Epithelial cell of proximal tubule (primary cell): ENCODE measurements around the gene CXCL1. TPM values are rescaled to one million over a fixed set of nuclear protein-coding genes. Genes with fewer than 3 reads are reported as not detected.

Source experiments
- DNase-seq: peaks from one replicate; pipeline ENCODE4 v3.0.0-alpha.2; 2011; ENCODE audit warnings: low read depth
- H3K4me3 ChIP-seq: 2 replicates; pipeline ENCODE4 v1.5.1; 2011; ENCODE audit warnings: low read depth, mild to moderate bottlenecking, low read length
- total RNA-seq: library from RNA; depleted of rRNA; stranded (reverse); fragments of >200 nt; gene quantifications from 2 replicates; pipeline ENCODE4 v1.2.3, GENCODE V29; 2015
- TF ChIP-seq, protein P1 (sequence below): conservative IDR thresholded peaks from 2 replicates; pipeline ENCODE4 v1.5.1; 2012; ENCODE audit warnings: low read depth, mild to moderate bottlenecking, low read length

The CXCL1 gene
- total RNA-seq, 1 donor from 2014 or later = 158 TPM

- DNase-seq = peak; percentile 33
- TF ChIP-seq, protein P1, sequence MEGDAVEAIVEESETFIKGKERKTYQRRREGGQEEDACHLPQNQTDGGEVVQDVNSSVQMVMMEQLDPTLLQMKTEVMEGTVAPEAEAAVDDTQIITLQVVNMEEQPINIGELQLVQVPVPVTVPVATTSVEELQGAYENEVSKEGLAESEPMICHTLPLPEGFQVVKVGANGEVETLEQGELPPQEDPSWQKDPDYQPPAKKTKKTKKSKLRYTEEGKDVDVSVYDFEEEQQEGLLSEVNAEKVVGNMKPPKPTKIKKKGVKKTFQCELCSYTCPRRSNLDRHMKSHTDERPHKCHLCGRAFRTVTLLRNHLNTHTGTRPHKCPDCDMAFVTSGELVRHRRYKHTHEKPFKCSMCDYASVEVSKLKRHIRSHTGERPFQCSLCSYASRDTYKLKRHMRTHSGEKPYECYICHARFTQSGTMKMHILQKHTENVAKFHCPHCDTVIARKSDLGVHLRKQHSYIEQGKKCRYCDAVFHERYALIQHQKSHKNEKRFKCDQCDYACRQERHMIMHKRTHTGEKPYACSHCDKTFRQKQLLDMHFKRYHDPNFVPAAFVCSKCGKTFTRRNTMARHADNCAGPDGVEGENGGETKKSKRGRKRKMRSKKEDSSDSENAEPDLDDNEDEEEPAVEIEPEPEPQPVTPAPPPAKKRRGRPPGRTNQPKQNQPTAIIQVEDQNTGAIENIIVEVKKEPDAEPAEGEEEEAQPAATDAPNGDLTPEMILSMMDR = no peak
- H3K4me3 ChIP-seq = no peak overlapping the region
Observed at GRCh38 chr4:73911746-73912145, 42.6 kb downstream of the CXCL1 start.

DNA sequence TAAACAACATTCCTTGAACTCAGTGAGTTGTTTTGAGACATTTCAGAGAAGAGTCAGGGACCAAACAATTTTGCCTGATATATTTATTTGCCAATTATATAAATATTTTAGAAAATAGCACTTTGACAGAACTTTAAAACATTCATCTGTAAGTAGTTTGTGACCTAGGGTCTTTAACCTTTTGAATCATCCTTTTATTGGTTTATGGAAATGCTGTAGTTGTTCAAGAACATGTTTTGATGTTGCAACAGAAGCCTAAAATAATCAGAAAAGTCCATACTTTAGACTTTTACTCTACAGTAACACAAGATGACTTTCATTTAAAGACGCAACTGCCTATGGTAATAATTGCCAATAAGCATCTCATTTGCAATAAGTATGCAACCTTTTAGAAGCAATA, 43.0 kb downstream of the CXCL1 start:
- TF ChIP-seq, protein P1 = no peak
- DNase-seq = no peak
- H3K4me3 ChIP-seq = no peak overlapping the region

GRCh38 chr4:73914071-73914470, 44.9 kb downstream of the CXCL1 start:
- TF ChIP-seq, protein P1 = no peak
- no peak overlapping the region for H3K4me3 ChIP-seq
- DNase-seq = no peak

DNA sequence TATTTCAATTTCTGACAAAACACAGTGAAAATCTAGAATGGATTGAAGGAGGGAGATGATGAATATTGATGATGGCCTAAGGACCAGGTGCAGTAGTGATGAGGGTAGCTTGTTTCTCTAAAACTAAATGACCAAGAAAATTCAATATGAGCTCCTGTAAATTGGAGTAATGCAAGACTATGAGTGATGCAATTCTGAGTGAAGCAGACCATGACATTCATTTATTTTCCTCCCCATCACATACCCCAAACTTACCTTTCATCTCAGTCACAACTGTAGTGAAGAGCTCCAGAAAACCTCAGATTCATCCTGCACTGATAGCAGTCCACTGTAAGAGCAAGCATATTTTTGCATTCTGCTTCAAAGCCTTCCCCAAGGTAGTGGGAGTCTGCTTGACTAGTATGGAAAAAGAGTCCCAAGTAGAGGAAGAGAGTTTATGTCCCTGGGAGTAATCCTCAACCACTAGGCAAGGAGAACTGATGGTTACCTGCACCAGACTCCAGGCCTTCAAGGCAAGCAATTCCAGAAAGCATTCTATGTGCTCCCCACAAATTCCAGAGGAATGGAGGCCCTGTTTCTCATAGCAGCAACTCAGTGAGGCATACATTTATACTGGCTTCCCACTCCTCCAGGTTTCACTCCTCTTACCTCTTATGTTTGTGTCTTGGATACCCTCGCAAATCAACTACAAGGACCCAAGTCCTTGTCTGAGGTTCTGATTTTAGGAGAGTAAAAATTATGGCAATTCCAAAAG, 47.2 kb downstream of the CXCL1 start:
- DNase-seq = peak; percentile 41
- TF ChIP-seq, protein P1 = no peak
- H3K4me3 ChIP-seq = no peak overlapping the region

DNA sequence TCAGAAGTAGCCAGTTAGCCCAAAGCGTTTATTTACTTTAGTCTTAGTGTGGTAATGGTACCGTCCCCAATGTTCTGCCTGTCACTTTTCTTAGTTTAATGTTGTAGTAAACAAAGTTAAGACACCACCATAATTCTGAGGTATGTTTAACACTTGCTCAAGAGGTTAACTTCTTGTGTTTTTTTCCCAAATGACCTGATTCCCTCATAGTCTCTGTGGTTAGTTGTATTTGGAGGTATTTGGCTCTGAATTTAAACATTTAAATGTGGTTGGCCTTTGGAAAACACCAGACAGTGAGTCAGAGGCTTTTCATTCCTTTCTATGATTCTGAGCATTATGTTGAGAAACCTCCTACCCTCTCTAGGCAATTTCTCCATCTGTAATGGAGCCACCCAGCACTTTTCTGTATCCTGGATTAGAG, 47.9 kb downstream of the CXCL1 start:
- H3K4me3 ChIP-seq = no peak overlapping the region
- TF ChIP-seq, protein P1 = no peak
- peak; percentile 96 for DNase-seq

- TF ChIP-seq, protein P1 = no peak
- no peak for DNase-seq
- no peak overlapping the region for H3K4me3 ChIP-seq
Observed at GRCh38 chr4:73918058-73918457, 48.9 kb downstream of the CXCL1 start.

DNA sequence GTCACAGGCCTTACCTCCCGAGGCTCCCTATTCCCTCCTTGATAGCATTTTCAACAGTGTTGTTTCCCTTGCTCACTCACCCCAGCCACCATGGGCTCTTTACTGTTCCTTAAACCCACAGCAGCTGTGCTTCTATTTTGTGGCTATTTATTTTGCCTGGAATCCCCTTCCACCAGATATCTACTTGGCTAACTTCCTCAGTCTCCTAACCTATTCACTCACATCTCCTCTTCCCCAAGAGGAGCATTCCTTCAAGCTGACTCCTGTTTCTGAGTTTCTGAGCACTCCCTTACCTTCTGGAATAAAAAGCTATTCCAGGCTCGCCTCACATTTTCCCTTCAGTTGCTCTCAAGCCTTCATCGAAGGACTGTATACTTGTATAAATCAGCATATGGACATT, 50.5 kb downstream of the CXCL1 start:
- TF ChIP-seq, protein P1 = no peak
- H3K4me3 ChIP-seq = no peak overlapping the region
- DNase-seq = no peak
